Peyer's patch (tissue), 4 donors: ENCODE measurements around the gene DEK. TPM values are rescaled to one million over a fixed set of nuclear protein-coding genes. Genes with fewer than 3 reads are reported as not detected.

Experiments used
- DNase-seq, 3 donors: peaks; one replicate each; pipeline ENCODE4 v3.0.0-alpha.2; 2017 to 2019
- H3K27ac ChIP-seq, 4 donors: fragments of 200-600 bp; sonication (generic); one replicate each; pipeline ENCODE4 v1.5.1; 2016 to 2019
- H3K27me3 ChIP-seq, 2 donors: fragments of 200-600 bp; sonication (generic); one replicate each; pipeline ENCODE4 v1.5.1; 2019
- H3K36me3 ChIP-seq, 3 donors: fragments of 200-600 bp; sonication (generic); one replicate each; pipeline ENCODE4 v1.5.1; 2016 to 2019
- H3K4me1 ChIP-seq, 4 donors: fragments of 200-600 bp; sonication (generic); one replicate each; pipeline ENCODE4 v1.5.1; 2016 to 2019
- H3K4me3 ChIP-seq, 4 donors: fragments of 200-600 bp; sonication (generic); 1 replicate in 3 of 4; 2 replicates in 1 of 4; pipeline ENCODE4 v1.5.1; 2016 to 2019; ENCODE audit warnings: mild to moderate bottlenecking in 1 of 4
- H3K9me3 ChIP-seq, 4 donors: fragments of 200-600 bp; sonication (generic); one replicate each; pipeline ENCODE4 v1.5.1; 2016 to 2019; ENCODE audit warnings: mild to moderate bottlenecking in 1 of 4
- POLR2A ChIP-seq, 2 donors: fragments of 450-650 bp; IDR thresholded peaks; one replicate each; pipeline ENCODE4 v1.5.1; 2017; ENCODE audit warnings: antibody characterized with exemption in 2 of 2, mild to moderate bottlenecking in 2 of 2, moderate library complexity in 2 of 2
- total RNA-seq, 4 donors: library from RNA; depleted of rRNA; stranded (reverse); fragments of >200 nt; gene quantifications; one replicate each; pipeline ENCODE4 v1.1.0, GENCODE V29; 2016
- TF ChIP-seq, protein P1 (sequence below), 6 experiments: fragments of 450-650 bp in 4 of 6; fragments of 200-600 bp in 2 of 6; sonication (generic) in 1 of 6; IDR thresholded peaks; one replicate each; pipeline ENCODE4 v1.5.1; 2017 to 2019; ENCODE audit warnings: antibody characterized with exemption in 6 of 6, mild to moderate bottlenecking in 3 of 6, moderate library complexity in 1 of 6

The DEK gene
- total RNA-seq, 4 donors from 2014 or later: 93.1 to 140 (median 127) TPM

DNA sequence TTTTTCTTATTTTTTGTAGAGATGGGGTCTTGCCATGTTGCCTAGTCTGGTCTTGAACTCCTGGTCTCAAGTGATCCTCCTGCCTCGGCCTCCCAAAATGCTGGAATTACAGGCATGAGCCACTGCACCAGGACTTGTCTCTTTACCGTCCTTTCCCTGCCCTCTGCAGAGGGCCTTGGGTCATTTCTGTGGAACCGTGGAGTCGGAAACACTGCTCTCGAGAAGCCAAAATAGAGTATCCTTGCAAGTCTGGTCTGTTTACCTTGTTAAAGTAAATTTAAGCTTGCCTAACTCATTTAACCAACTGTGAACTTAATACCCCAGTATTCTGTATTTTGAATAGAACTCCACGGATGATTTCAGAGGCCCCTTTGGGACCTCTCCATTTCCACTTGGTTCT is 57.7 kb downstream of the DEK start:
- DNase-seq: no peak
- H3K9me3 ChIP-seq: no peaks in the 10 kb centered on the region
- TF ChIP-seq POLR2A (IDR thresholded peaks at IDR 0.05): no peak
- TF ChIP-seq, protein P1, sequence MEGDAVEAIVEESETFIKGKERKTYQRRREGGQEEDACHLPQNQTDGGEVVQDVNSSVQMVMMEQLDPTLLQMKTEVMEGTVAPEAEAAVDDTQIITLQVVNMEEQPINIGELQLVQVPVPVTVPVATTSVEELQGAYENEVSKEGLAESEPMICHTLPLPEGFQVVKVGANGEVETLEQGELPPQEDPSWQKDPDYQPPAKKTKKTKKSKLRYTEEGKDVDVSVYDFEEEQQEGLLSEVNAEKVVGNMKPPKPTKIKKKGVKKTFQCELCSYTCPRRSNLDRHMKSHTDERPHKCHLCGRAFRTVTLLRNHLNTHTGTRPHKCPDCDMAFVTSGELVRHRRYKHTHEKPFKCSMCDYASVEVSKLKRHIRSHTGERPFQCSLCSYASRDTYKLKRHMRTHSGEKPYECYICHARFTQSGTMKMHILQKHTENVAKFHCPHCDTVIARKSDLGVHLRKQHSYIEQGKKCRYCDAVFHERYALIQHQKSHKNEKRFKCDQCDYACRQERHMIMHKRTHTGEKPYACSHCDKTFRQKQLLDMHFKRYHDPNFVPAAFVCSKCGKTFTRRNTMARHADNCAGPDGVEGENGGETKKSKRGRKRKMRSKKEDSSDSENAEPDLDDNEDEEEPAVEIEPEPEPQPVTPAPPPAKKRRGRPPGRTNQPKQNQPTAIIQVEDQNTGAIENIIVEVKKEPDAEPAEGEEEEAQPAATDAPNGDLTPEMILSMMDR (IDR thresholded peaks at IDR 0.05): no peak
- H3K4me1 ChIP-seq: no peaks in the 10 kb centered on the region
- peaks cover 0 to 23% (median 0%) of the 10 kb centered on the region in 3 donors for H3K36me3 ChIP-seq
- H3K27ac ChIP-seq: no peak overlapping the region
- H3K27me3 ChIP-seq: no peaks in the 10 kb centered on the region
- no peak overlapping the region for H3K4me3 ChIP-seq

DNA sequence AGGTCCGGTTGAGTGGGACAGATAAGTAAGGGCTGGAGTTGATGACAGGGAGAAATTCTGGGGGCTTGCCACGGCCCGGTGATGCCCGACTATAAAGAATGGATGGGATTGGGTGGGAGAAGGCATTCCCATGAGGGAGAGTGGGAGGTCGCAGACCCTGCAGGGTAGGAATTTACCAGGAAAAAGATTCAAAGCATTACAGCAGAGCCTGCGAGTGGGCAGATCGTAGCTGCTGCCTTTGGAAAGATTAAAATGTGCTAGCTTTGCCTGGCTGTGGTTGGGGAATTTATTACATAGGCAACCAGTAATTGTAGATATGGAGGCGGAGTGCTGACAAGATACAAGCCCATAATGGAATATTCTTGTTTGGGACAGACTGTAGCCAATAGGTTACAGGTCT is 59.6 kb downstream of the DEK start:
- H3K27me3 ChIP-seq: no peaks in the 10 kb centered on the region
- H3K9me3 ChIP-seq: no peaks in the 10 kb centered on the region
- TF ChIP-seq, protein P1 (IDR thresholded peaks at IDR 0.05): no peak
- TF ChIP-seq POLR2A (IDR thresholded peaks at IDR 0.05): no peak
- no peak overlapping the region for H3K27ac ChIP-seq
- H3K4me3 ChIP-seq: no peak overlapping the region
- no peak for DNase-seq
- H3K36me3 ChIP-seq: peaks cover 0 to 39% (median 0%) of the 10 kb centered on the region in 3 donors
- no peaks in the 10 kb centered on the region for H3K4me1 ChIP-seq

DNA sequence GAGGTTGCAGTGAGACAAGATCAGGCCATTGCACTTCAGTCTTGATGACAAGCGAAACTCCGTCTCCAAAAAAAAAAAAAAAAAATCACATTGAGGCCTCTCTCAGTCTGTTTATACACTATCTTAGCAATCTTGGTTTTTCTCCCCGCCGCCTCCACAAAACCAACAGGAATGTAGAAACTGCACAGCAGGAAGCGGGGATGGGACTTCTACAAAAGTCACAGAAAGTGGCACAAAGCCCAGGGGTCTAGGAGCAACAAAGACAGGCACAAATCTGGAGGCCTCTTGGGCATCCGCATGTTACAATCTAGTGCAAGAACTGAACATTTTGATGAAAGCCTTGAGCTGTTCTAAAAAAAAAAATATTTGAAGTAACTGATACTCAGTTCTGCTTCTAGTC is 60.5 kb downstream of the DEK start:
- Histone ChIP-seq H3K27ac (no peak overlapping the region), H3K4me3 (no peak overlapping the region), H3K4me1 (no peaks in the 10 kb centered on the region), H3K36me3 (peaks cover 0 to 47% (median 0%) of the 10 kb centered on the region in 3 donors), H3K9me3 (no peaks in the 10 kb centered on the region), H3K27me3 (no peaks in the 10 kb centered on the region)
- TF ChIP-seq POLR2A (IDR thresholded peaks at IDR 0.05): no peak
- TF ChIP-seq, protein P1 (IDR thresholded peaks at IDR 0.05): no peak
- DNase-seq: no peak

DNA sequence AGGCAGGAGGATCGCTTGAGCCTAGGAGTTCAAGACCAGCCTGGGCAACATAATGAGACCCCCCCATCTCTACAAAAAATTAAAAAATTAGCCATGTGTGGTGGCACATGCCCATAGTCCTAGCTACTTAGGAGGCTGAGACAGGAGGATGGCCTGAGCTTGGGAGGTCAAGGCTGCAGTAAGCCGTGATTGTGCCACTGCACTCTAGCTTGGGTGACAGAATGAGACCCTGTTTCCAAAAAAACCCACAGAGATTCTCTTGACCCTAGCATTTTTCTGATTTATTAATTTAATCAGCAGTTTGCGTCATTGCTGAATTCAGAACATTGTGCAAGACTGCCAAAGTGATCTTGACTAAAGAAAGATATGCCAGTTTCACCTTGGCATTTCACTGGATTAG is 72.3 kb downstream of the DEK start:
- no peak for DNase-seq
- Histone ChIP-seq H3K27ac (no peak overlapping the region), H3K4me1 (no peaks in the 10 kb centered on the region), H3K4me3 (no peak overlapping the region), H3K27me3 (no peaks in the 10 kb centered on the region), H3K9me3 (no peaks in the 10 kb centered on the region), H3K36me3 (peaks cover 0 to 21% (median 0%) of the 10 kb centered on the region in 3 donors)
- TF ChIP-seq, protein P1 (IDR thresholded peaks at IDR 0.05): no peak
- no peak for TF ChIP-seq POLR2A (IDR thresholded peaks at IDR 0.05)

DNA sequence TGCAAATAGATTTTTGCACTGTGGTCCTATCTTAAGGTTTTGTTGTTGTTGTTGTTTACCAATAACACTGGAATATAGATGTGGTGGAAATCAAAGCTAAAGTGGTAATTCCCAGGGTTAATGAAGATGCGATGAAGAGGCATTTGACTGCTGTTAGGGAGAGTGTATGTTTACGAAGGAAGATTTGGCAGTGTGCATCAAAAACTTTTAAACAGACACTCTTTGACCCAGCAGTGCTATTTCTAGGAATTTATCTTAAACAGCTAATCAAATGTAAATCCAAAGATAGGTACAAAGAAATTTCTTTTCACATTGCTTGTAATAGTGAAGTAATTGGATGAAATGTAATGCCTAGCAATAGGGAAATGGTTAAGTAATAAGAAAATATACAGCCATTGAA is 75.1 kb downstream of the DEK start:
- H3K27me3 ChIP-seq: no peaks in the 10 kb centered on the region
- no peaks in the 10 kb centered on the region for H3K9me3 ChIP-seq
- H3K4me1 ChIP-seq: no peaks in the 10 kb centered on the region
- no peak overlapping the region for H3K27ac ChIP-seq
- H3K4me3 ChIP-seq: no peak overlapping the region
- no peak for DNase-seq
- TF ChIP-seq POLR2A (IDR thresholded peaks at IDR 0.05): no peak
- TF ChIP-seq, protein P1 (IDR thresholded peaks at IDR 0.05): no peak
- H3K36me3 ChIP-seq: peaks cover 0 to 16% (median 0%) of the 10 kb centered on the region in 3 donors

DNA sequence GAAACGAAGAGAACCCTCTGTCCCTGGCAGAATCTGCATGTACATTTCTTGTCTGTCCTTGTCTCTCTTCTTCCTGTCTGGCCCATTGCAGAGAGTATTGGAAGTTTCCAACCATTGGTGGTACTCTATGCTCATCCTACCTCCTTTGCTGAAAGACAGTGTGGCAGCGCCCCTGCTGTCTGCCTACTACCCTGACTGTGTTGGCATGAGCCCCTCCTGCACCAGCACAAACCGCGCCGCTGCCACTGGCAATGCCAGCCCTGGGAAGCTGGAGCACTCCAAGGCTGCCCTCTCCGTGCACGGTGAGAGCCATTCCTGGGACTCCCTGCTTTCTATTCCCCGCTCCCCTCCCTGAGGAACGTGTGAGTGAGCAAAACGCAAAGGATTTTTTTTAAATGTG is 76.6 kb downstream of the DEK start:
- TF ChIP-seq, protein P1 (IDR thresholded peaks at IDR 0.05): no peak
- no peak for TF ChIP-seq POLR2A (IDR thresholded peaks at IDR 0.05)
- peaks cover 0 to 16% (median 0%) of the 10 kb centered on the region in 3 donors for H3K36me3 ChIP-seq
- H3K4me3 ChIP-seq: no peak overlapping the region
- no peaks in the 10 kb centered on the region for H3K27me3 ChIP-seq
- no peaks in the 10 kb centered on the region for H3K4me1 ChIP-seq
- DNase-seq: no peak
- no peak overlapping the region for H3K27ac ChIP-seq
- H3K9me3 ChIP-seq: no peaks in the 10 kb centered on the region
